Measurements from ENCODE around the gene INPP4B.

- TF ChIP-seq CTCF (IDR thresholded peaks at IDR 0.05) (no peak), POLR2A (IDR thresholded peaks at IDR 0.05) (no peak)
Observed at GRCh38 chr4:142519342-142519741, 326.8 kb downstream of the INPP4B start.

Measured in testis (tissue), 2 donors.